ENCODE data around the gene KIF3B. TPM values are rescaled to one million over a fixed set of nuclear protein-coding genes. Genes with fewer than 3 reads are reported as not detected.
A peak's percentile ranks its signal among the peaks of the same experiment; 100 is the strongest.

The KIF3B gene
- total and polyA plus RNA-seq, 2 donors (not counting 1 experiment from before 2014, with no cell fraction given) = 12.7 to 17.5 TPM

DNA sequence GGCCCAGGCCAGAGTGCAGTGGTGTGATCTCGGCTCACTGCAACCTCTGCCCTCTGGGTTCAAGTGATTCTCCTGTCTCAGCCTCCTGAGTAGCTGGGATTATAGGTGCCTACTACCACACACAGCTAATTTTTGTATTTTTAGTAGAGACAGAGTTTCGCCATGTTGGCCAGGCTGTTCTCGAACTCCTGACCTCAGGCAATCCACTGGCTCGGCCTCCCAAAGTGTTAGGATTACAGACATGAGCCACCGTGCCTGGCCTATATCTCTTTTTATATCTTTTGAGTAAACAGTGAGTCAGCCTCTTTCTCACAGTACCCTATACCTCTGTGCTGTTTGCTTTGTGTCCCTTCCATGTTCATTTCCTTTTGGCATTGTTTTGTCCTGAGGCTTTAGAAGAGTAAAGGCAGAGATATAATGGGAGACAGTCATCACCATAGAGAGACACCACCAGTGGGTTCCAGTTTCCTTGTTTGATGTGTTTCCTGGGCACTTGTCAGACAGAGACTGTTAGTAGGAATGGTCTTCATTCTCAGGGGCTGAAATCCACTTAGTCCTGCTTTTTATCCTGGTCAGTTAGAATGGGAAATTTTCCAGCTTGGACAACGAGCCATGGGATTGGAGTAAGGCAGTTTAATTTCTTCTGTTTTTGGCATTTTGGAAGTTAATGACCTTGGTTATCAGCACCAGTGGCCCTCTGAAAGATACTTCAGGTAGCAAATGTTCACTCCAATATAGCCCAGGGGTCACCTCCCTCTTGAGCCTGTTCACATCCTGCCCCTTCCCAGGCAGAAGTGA is 48.5 kb downstream of the KIF3B start:
- Histone ChIP-seq H3K79me2 (ENCODE audit: control insufficient read depth, insufficient read depth, low read length) (no peaks in the 10 kb centered on the region), H3K4me1 (ENCODE audit: control insufficient read depth in 2 of 2, insufficient read depth in 2 of 2, low read length in 2 of 2) (no peaks in the 10 kb centered on the region), H3K27me3 (replicated peaks in 1 of 4; ENCODE audit: control extremely low read depth in 1 of 4, control insufficient read depth in 3 of 4, insufficient read depth in 4 of 4, low read length in 3 of 4) (no peaks in the 10 kb centered on the region), H3K4me2 (replicated peaks; ENCODE audit: low read depth, low read length, poor library complexity, severe bottlenecking) (no peak overlapping the region), H3K27ac (ENCODE audit: low read length in 2 of 2) (no peak overlapping the region), H3K4me3 (ENCODE audit: control extremely low read depth in 1 of 5, extremely low read depth in 1 of 5, insufficient read depth in 1 of 5, low read depth in 2 of 5, low read length in 4 of 5) (no peak overlapping the region), H4K20me1 (ENCODE audit: control insufficient read depth, insufficient read depth, low read length, poor library complexity, severe bottlenecking) (no peaks in the 10 kb centered on the region), H3K9ac (ENCODE audit: low read length) (no peak overlapping the region), H3K36me3 (replicated peaks in 1 of 2; ENCODE audit: control extremely low read depth in 1 of 2, control insufficient read depth in 1 of 2, extremely low read depth in 1 of 2, insufficient read depth in 2 of 2, low read length in 1 of 2) (peaks cover 8 to 41% of the 10 kb centered on the region in 2 experiments), H3K9me3 (ENCODE audit: control extremely low read depth in 1 of 3, control insufficient read depth in 2 of 3, insufficient read depth in 1 of 3, low read length in 2 of 3) (no peaks in the 10 kb centered on the region), H2AFZ (ENCODE audit: insufficient read depth, low read depth, low read length, poor library complexity, severe bottlenecking) (no peak overlapping the region)
- peak overlapping the region; percentile 18 for H3K27ac Mint-ChIP-seq
- ATAC-seq (ENCODE audit: low read depth) = no peak
- TF ChIP-seq, protein P1, sequence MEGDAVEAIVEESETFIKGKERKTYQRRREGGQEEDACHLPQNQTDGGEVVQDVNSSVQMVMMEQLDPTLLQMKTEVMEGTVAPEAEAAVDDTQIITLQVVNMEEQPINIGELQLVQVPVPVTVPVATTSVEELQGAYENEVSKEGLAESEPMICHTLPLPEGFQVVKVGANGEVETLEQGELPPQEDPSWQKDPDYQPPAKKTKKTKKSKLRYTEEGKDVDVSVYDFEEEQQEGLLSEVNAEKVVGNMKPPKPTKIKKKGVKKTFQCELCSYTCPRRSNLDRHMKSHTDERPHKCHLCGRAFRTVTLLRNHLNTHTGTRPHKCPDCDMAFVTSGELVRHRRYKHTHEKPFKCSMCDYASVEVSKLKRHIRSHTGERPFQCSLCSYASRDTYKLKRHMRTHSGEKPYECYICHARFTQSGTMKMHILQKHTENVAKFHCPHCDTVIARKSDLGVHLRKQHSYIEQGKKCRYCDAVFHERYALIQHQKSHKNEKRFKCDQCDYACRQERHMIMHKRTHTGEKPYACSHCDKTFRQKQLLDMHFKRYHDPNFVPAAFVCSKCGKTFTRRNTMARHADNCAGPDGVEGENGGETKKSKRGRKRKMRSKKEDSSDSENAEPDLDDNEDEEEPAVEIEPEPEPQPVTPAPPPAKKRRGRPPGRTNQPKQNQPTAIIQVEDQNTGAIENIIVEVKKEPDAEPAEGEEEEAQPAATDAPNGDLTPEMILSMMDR (IDR thresholded peaks at IDR 0.05) = no peak
- no peak for TF ChIP-seq EZH2 (IDR thresholded peaks at IDR 0.05; ENCODE audit: borderline replicate concordance, insufficient read depth, low read depth, low read length, poor library complexity, severe bottlenecking)
- no peak for DNase-seq
- H3K9me3 Mint-ChIP-seq (ENCODE audit: insufficient read depth) = no peaks in the 10 kb centered on the region
- H3K4me1 Mint-ChIP-seq = peaks cover 2% of the 10 kb centered on the region
- intact Hi-C loops (cut with micrococcal nuclease) = no loop called here
- no peaks in the 10 kb centered on the region for H3K27me3 Mint-ChIP-seq
- WGBS (ENCODE audit: insufficient coverage) = 89% methylated on average over 4 of the region's 6 CpGs
- ChIA-PET POLR2A (no interaction called here), CTCF (interaction anchor here (0.7 kb wide), 1 partner anchor 961 kb away, joined by 3 read pairs; no protein-coding TSS in a partner anchor)
- H3K4me3 Mint-ChIP-seq = no peak overlapping the region

DNA sequence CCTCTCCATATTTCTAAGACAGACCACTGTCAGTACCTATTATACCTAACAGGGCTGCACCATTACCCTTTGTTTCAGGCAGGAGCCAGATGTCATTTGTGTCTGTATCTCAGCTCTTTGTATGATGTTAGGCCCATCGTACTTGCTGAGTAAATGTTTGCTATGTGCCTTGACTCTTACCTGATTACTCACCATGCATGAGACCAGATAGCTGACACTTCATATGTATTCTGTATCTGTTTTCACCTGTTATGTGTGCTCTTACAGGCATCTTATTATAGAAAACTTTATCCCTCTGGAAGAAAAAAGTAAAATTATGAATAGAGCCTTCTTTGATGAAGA is 49.0 kb downstream of the KIF3B start:
- ATAC-seq (ENCODE audit: low read depth) (no peak), DNase-seq (no peak)
- ChIA-PET POLR2A (no interaction called here), CTCF (no interaction called here)
- Mint-ChIP-seq H3K4me3 (no peak overlapping the region), H3K4me1 (peaks cover under 1% of the 10 kb centered on the region), H3K9me3 (ENCODE audit: insufficient read depth) (no peaks in the 10 kb centered on the region), H3K27ac (no peak overlapping the region), H3K27me3 (no peaks in the 10 kb centered on the region)
- Histone ChIP-seq H3K9ac (ENCODE audit: low read length) (no peak overlapping the region), H3K27me3 (replicated peaks in 1 of 4; ENCODE audit: control extremely low read depth in 1 of 4, control insufficient read depth in 3 of 4, insufficient read depth in 4 of 4, low read length in 3 of 4) (no peaks in the 10 kb centered on the region), H3K4me3 (ENCODE audit: control extremely low read depth in 1 of 5, extremely low read depth in 1 of 5, insufficient read depth in 1 of 5, low read depth in 2 of 5, low read length in 4 of 5) (no peak overlapping the region), H4K20me1 (ENCODE audit: control insufficient read depth, insufficient read depth, low read length, poor library complexity, severe bottlenecking) (no peaks in the 10 kb centered on the region), H3K36me3 (replicated peaks in 1 of 2; ENCODE audit: control extremely low read depth in 1 of 2, control insufficient read depth in 1 of 2, extremely low read depth in 1 of 2, insufficient read depth in 2 of 2, low read length in 1 of 2) (peaks cover 8 to 44% of the 10 kb centered on the region in 2 experiments), H3K4me2 (replicated peaks; ENCODE audit: low read depth, low read length, poor library complexity, severe bottlenecking) (no peak overlapping the region), H3K79me2 (ENCODE audit: control insufficient read depth, insufficient read depth, low read length) (no peaks in the 10 kb centered on the region), H3K9me3 (ENCODE audit: control extremely low read depth in 1 of 3, control insufficient read depth in 2 of 3, insufficient read depth in 1 of 3, low read length in 2 of 3) (no peaks in the 10 kb centered on the region), H2AFZ (ENCODE audit: insufficient read depth, low read depth, low read length, poor library complexity, severe bottlenecking) (no peak overlapping the region), H3K27ac (ENCODE audit: low read length in 2 of 2) (no peak overlapping the region), H3K4me1 (ENCODE audit: control insufficient read depth in 2 of 2, insufficient read depth in 2 of 2, low read length in 2 of 2) (no peaks in the 10 kb centered on the region)
- intact Hi-C loops (cut with micrococcal nuclease) = no loop called here
- WGBS (ENCODE audit: insufficient coverage) = no CpG with 5 or more reads among the region's 1 CpG
- TF ChIP-seq EZH2 (IDR thresholded peaks at IDR 0.05; ENCODE audit: borderline replicate concordance, insufficient read depth, low read depth, low read length, poor library complexity, severe bottlenecking) = no peak
- TF ChIP-seq, protein P1 (IDR thresholded peaks at IDR 0.05) = no peak

All from B cell (primary cell).